ENCODE measurements around the gene TMEM258.

- TF ChIP-seq GATA2 (IDR thresholded peaks at IDR 0.05; ENCODE audit: low read depth, low read length) (no peak), GATA3 (IDR thresholded peaks at IDR 0.05; ENCODE audit: low read depth, low read length) (no peak)
These were observed 23.9 kb downstream of the TMEM258 start for GRCh38 chr11:61768376-61769076.
